Upper lobe of left lung (tissue), 4 donors: ENCODE data around the gene GIN1.

ENCODE experiments used
- EP300 ChIP-seq, 4 donors: sonication (generic); formaldehyde crosslinking; IDR thresholded peaks; one replicate each; pipeline ENCODE4 v1.5.1; 2017; ENCODE audit warnings: antibody characterized with exemption in 4 of 4, control low read depth in 2 of 4
- TF ChIP-seq, protein P1 (sequence below), 6 experiments: fragments of 450-650 bp in 4 of 6; fragments of 200-600 bp in 2 of 6; sonication (generic) in 2 of 6; IDR thresholded peaks; one replicate each; pipeline ENCODE4 v1.5.1; 2016 to 2019; ENCODE audit warnings: antibody characterized with exemption in 6 of 6

DNA sequence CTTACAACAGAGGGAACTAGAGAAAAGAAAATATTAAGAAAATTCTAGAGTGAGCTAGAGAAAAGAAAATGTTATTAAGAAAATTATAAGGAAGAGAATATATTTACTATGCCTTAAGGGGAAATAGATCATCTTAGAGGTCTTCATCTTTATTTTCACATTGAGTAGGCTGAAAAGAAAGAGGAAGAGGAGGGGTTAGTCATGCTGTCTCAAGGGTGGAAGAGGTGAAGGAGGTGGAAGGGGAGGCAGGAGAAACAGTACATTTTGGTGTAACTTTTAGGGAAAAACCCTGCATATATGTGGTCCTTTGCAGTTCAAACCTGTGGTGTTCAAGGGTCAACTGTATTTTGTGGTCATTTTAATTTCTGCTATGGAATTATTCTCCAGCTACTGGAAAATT lies 46.8 kb upstream of the GIN1 start:
- TF ChIP-seq, protein P1, sequence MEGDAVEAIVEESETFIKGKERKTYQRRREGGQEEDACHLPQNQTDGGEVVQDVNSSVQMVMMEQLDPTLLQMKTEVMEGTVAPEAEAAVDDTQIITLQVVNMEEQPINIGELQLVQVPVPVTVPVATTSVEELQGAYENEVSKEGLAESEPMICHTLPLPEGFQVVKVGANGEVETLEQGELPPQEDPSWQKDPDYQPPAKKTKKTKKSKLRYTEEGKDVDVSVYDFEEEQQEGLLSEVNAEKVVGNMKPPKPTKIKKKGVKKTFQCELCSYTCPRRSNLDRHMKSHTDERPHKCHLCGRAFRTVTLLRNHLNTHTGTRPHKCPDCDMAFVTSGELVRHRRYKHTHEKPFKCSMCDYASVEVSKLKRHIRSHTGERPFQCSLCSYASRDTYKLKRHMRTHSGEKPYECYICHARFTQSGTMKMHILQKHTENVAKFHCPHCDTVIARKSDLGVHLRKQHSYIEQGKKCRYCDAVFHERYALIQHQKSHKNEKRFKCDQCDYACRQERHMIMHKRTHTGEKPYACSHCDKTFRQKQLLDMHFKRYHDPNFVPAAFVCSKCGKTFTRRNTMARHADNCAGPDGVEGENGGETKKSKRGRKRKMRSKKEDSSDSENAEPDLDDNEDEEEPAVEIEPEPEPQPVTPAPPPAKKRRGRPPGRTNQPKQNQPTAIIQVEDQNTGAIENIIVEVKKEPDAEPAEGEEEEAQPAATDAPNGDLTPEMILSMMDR (IDR thresholded peaks at IDR 0.05) = no peak
- TF ChIP-seq EP300 (IDR thresholded peaks at IDR 0.05) = no peak
